Endothelial cell of umbilical vein (primary cell): ENCODE data around the gene PLXNA1. TPM values are rescaled to one million over a fixed set of nuclear protein-coding genes. Genes with fewer than 3 reads are reported as not detected.

ENCODE experiments used
- BruUV-seq: library from RNA; stranded (reverse); fragments of 400-500 nt; replicated peaks from 2 replicates; lab custom pipeline; 2021; lab: Mats Ljungman, UMichigan
- CTCF ChIA-PET: fragments of 300-600, 350-600 bp; sonication (Branson Sonifier 250); formaldehyde crosslinking; loops from one replicate; lab custom pipeline; 2021; ENCODE audit warnings: antibody characterized with exemption, inconsistent platforms; lab: Charles Lee
- POLR2A ChIA-PET: fragments of 300-600, 350-600 bp; sonication (Branson Sonifier 250); formaldehyde crosslinking; loops from one replicate; lab custom pipeline; 2021; ENCODE audit warnings: antibody characterized with exemption, inconsistent platforms; lab: Charles Lee
- DNase-seq: peaks from one replicate; pipeline ENCODE4 v3.0.0-alpha.2; 2011; ENCODE audit warnings: low read depth, low spot score
- FAIRE-seq: peaks from 2 replicates; lab custom pipeline; 2011; peaks lifted over from hg19 to GRCh38; lab: Jason Lieb, UNC
- H2AFZ ChIP-seq: 2 replicates; pipeline ENCODE4 v1.6.0; 2012; ENCODE audit warnings: low read depth, low read length, control low read depth, inconsistent platforms
- H3K27ac ChIP-seq: 2 replicates; pipeline ENCODE4 v1.5.1; 2011; ENCODE audit warnings: low read depth, mild to moderate bottlenecking, control low read depth, low read length, moderate library complexity; ENCODE audit not compliant: insufficient read depth
- H3K27me3 ChIP-seq, 2 experiments: 2 replicates each; pipeline versions ENCODE4 v1.6.0 to v1.6.1; 2011; ENCODE audit warnings: low read length in 2 of 2, mixed read lengths in 1 of 2; ENCODE audit not compliant: control insufficient read depth in 2 of 2, insufficient read depth in 2 of 2
- H3K36me3 ChIP-seq, 2 experiments: 2 replicates in 1 of 2; 3 replicates in 1 of 2; pipeline ENCODE4 v1.5.1; 2011; ENCODE audit warnings: low read length in 2 of 2, mild to moderate bottlenecking in 1 of 2, moderate library complexity in 1 of 2; ENCODE audit not compliant: control insufficient read depth in 2 of 2, insufficient read depth in 2 of 2; ENCODE audit errors: extremely low read depth in 1 of 2
- H3K4me1 ChIP-seq: 3 replicates; pipeline ENCODE4 v1.5.1; 2011; ENCODE audit warnings: mild to moderate bottlenecking, low read length; ENCODE audit not compliant: control insufficient read depth, insufficient read depth; ENCODE audit errors: extremely low read depth
- H3K4me2 ChIP-seq: 2 replicates; pipeline ENCODE4 v1.6.1; 2011; ENCODE audit warnings: low read length, control low read depth, mixed read lengths; ENCODE audit not compliant: insufficient read depth
- H3K4me3 ChIP-seq, 3 experiments: fragments of 200-600 bp in 1 of 3; sonication (generic), shearing (Covaris generic) in 1 of 3; replicated peaks in 1 of 3; 2 replicates each; pipeline ENCODE4 v1.5.1; 2011 to 2016; ENCODE audit warnings: control low read depth in 3 of 3, low read length in 3 of 3, mild to moderate bottlenecking in 2 of 3, inconsistent platforms in 1 of 3, low read depth in 1 of 3, moderate library complexity in 1 of 3; ENCODE audit not compliant: insufficient read depth in 1 of 3
- H3K79me2 ChIP-seq: 2 replicates; pipeline ENCODE4 v1.6.0; 2012; ENCODE audit warnings: low read length, inconsistent platforms; ENCODE audit not compliant: control insufficient read depth, insufficient read depth
- H3K9ac ChIP-seq: replicated peaks from 2 replicates; pipeline ENCODE3; 2011; ENCODE audit warnings: low read length, control low read depth; ENCODE audit not compliant: insufficient read depth; ENCODE audit errors: extremely low read depth
- H3K9me1 ChIP-seq: replicated peaks from 3 replicates; pipeline ENCODE4 v1.6.0; 2011; ENCODE audit warnings: mild to moderate bottlenecking, low read length; ENCODE audit not compliant: control insufficient read depth, insufficient read depth; ENCODE audit errors: extremely low read depth
- H3K9me3 ChIP-seq: replicated peaks from 2 replicates; pipeline ENCODE4 v1.5.1; 2012; ENCODE audit warnings: low read length, inconsistent platforms; ENCODE audit not compliant: control insufficient read depth, insufficient read depth
- H4K20me1 ChIP-seq: replicated peaks from 2 replicates; pipeline ENCODE3; 2011; ENCODE audit warnings: mild to moderate bottlenecking, low read length; ENCODE audit not compliant: control insufficient read depth, insufficient read depth; ENCODE audit errors: extremely low read depth
- CTCF ChIP-seq, 2 donors: IDR thresholded peaks; 1 replicate in 1 of 2; 2 replicates in 1 of 2; pipeline ENCODE4 v1.5.1; 2011; ENCODE audit warnings: low read length in 2 of 2, mild to moderate bottlenecking in 2 of 2, moderate library complexity in 2 of 2, control low read depth in 1 of 2, inconsistent platforms in 1 of 2, low read depth in 1 of 2; ENCODE audit not compliant: insufficient read depth in 1 of 2; ENCODE audit errors: extremely low read depth in 1 of 2
- EZH2 ChIP-seq: IDR thresholded peaks from 2 replicates; pipeline ENCODE4 v1.6.1; 2012; ENCODE audit warnings: borderline replicate concordance, low read depth, mild to moderate bottlenecking, moderate library complexity, low read length, inconsistent platforms; ENCODE audit not compliant: severe bottlenecking
- FOS ChIP-seq: IDR thresholded peaks from 2 replicates; pipeline ENCODE4 v1.6.1; 2011; ENCODE audit warnings: mild to moderate bottlenecking, low read length, moderate library complexity, borderline replicate concordance; ENCODE audit not compliant: insufficient read depth
- GATA2 ChIP-seq: IDR thresholded peaks from 2 replicates; pipeline ENCODE4 v1.7.0; 2011; ENCODE audit warnings: low read depth, mild to moderate bottlenecking, moderate library complexity, mixed read lengths, low read length; ENCODE audit not compliant: insufficient read length, insufficient read depth
- JUN ChIP-seq: IDR thresholded peaks from 2 replicates; pipeline ENCODE4 v1.6.1; 2011; ENCODE audit warnings: borderline replicate concordance, low read depth; ENCODE audit not compliant: insufficient read length, insufficient read depth
- MYC ChIP-seq: IDR thresholded peaks from one replicate; pipeline ENCODE4 v1.6.1; 2011; ENCODE audit warnings: mild to moderate bottlenecking, low read depth, low read length
- POLR2A ChIP-seq: IDR thresholded peaks from 2 replicates; pipeline ENCODE4 v1.6.1; 2012; ENCODE audit warnings: low read depth, mild to moderate bottlenecking, control low read depth, low read length
- POLR2AphosphoS5 ChIP-seq: IDR thresholded peaks from 2 replicates; pipeline ENCODE4 v1.6.1; 2012; ENCODE audit warnings: low read depth, mild to moderate bottlenecking, control low read depth, low read length, moderate library complexity; ENCODE audit not compliant: insufficient read depth
- dilution Hi-C: fragments of 300-500 bp; cut with MboI; formaldehyde crosslinking; loops from one replicate; pipeline ENCODE4 v1.15.0; 2019; ENCODE audit warnings: low sequenced_read_pairs; ENCODE audit not compliant: extremely low pct_ligation_motif_present
- intact Hi-C: fragments of 100-400 bp; cut with micrococcal nuclease; formaldehyde crosslinking; loops from one replicate; pipeline ENCODE4 v1.10.0; 2022
- polyA plus RNA-seq, 4 experiments: library from polyadenylated mRNA; depleted of rRNA in 3 of 4; stranded (reverse) in 3 of 4; unstranded in 1 of 4; fragments of >200 nt; gene quantifications; 2 replicates each; pipeline versions ENCODE4 v1.2.1 to v1.2.3, GENCODE V29; 2011 to 2012; ENCODE audit warnings: missing spikeins in 1 of 4
- total RNA-seq: library from RNA; stranded (reverse); gene quantifications from 2 replicates; pipeline ENCODE4 v1.2.3, GENCODE V29; 2021
- TF ChIP-seq, protein P1 (sequence below): IDR thresholded peaks from 2 replicates; pipeline ENCODE4 v1.6.1; 2011; ENCODE audit not compliant: insufficient read depth, insufficient read length

PLXNA1 gene
- total and polyA plus RNA-seq, 2 donors (not counting 3 experiments of a cell fraction or from before 2014, with no cell fraction given) = 14.1 to 18.4 TPM

GRCh38 chr3:127013181-127013580, 30.3 kb downstream of the PLXNA1 start:
- dilution Hi-C loops (no loop called here), intact Hi-C loops (no loop called here)
- H2AFZ ChIP-seq = no peak overlapping the region
- ChIA-PET CTCF (no interaction called here), POLR2A (no interaction called here)
- FAIRE-seq (no peak), DNase-seq (no peak)
- H3K9me3 ChIP-seq = no peaks in the 10 kb centered on the region
- no peaks in the 10 kb centered on the region for H3K9me1 ChIP-seq
- H3K4me2 ChIP-seq = no peak overlapping the region
- H3K4me1 ChIP-seq = no peaks in the 10 kb centered on the region
- no peak for TF ChIP-seq JUN
- TF ChIP-seq EZH2 = no peak
- H3K27me3 ChIP-seq = no peaks in the 10 kb centered on the region
- H3K4me3 ChIP-seq = no peak overlapping the region
- no peak overlapping the region for H3K9ac ChIP-seq
- no TSS peak for BruUV-seq
- peaks cover 0 to 3% of the 10 kb centered on the region in 2 experiments for H3K36me3 ChIP-seq
- H4K20me1 ChIP-seq = no peaks in the 10 kb centered on the region
- H3K27ac ChIP-seq = no peak overlapping the region
- no peaks in the 10 kb centered on the region for H3K79me2 ChIP-seq

GRCh38 chr3:127013758-127014535, 31.0 kb downstream of the PLXNA1 start:
- Histone ChIP-seq H3K4me1 (no peaks in the 10 kb centered on the region), H3K9me1 (no peaks in the 10 kb centered on the region), H2AFZ (no peak overlapping the region), H3K79me2 (no peaks in the 10 kb centered on the region), H3K9me3 (no peaks in the 10 kb centered on the region), H4K20me1 (no peaks in the 10 kb centered on the region), H3K27me3 (no peaks in the 10 kb centered on the region), H3K4me3 (no peak overlapping the region), H3K27ac (no peak overlapping the region), H3K36me3 (peaks cover 0 to 3% of the 10 kb centered on the region in 2 experiments), H3K4me2 (no peak overlapping the region), H3K9ac (no peak overlapping the region)
- FAIRE-seq (no peak), DNase-seq (no peak)
- no peak for TF ChIP-seq CTCF (IDR thresholded peaks at IDR 0.05; ENCODE audit: extremely low read depth in 1 of 2, insufficient read depth in 1 of 2, low read depth in 1 of 2, low read length in 2 of 2)
- TF ChIP-seq, protein P1, sequence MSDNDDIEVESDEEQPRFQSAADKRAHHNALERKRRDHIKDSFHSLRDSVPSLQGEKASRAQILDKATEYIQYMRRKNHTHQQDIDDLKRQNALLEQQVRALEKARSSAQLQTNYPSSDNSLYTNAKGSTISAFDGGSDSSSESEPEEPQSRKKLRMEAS = no peak
- no peak for TF ChIP-seq JUN
- no peak for TF ChIP-seq POLR2A
- TF ChIP-seq GATA2 = no peak
- TF ChIP-seq EZH2 = no peak
- TF ChIP-seq FOS = no peak
- no peak for TF ChIP-seq POLR2AphosphoS5
- no peak for TF ChIP-seq MYC
- no TSS peak for BruUV-seq
- intact Hi-C loops = no loop called here
- dilution Hi-C loops = no loop called here
- ChIA-PET POLR2A (no interaction called here), CTCF (no interaction called here)
